ENCODE data around the gene GPR132. TPM values are rescaled to one million over a fixed set of nuclear protein-coding genes. Genes with fewer than 3 reads are reported as not detected.
A peak's percentile ranks its signal among the peaks of the same experiment; 100 is the strongest.

The GPR132 gene
- total RNA-seq, 6 experiments from 2014 or later: 0.05 to 0.14 TPM; not detected in 4

DNA sequence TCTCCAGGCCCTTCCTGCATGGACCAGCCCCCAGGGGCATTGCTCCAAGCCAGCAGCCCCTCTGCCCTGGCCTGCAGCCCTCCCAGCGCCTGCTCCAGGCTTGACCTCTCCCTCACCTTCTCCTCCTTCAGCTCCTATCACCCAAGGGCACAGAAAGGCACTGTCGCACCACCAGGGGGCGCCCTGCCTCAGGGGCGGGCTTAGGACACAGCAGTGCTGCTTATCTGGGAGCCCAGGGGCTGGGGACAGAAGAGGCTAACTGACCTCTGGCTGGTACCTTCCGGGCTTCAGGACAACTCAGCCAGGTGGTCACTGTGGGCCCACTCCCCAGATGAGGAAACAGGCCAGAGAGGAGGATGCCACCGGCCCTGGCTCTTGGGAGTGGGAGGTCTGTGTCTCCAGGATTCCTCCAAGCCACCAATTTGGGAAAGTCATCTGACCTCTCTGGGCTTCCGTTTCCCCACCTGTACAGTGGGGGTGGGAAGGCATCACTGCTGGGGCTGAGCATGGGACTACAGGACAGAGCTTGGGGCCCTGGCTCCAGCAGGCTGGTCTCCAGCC, 25.3 kb upstream of the GPR132 start:
- no peaks in the 10 kb centered on the region for H3K36me3 Mint-ChIP-seq (ENCODE audit: low read depth)
- H3K9me3 Mint-ChIP-seq: no peaks in the 10 kb centered on the region
- H3K27me3 Mint-ChIP-seq (ENCODE audit: insufficient read depth): 0 out of 2 replicates have a peak, but pooled peaks cover 2% of the 10 kb centered on the region
- H3K27ac Mint-ChIP-seq: peak overlapping the region; percentile 61
- TF ChIP-seq CTCF (IDR thresholded peaks at IDR 0.05): peak; percentile 100
- H3K4me1 Mint-ChIP-seq (ENCODE audit: low read depth): peaks cover 37% of the 10 kb centered on the region
- no peak overlapping the region for H3K4me3 Mint-ChIP-seq
- peak; percentile 67 for DNase-seq

GRCh38 chr14:105089746-105090492, 24.7 kb upstream of the GPR132 start:
- Mint-ChIP-seq H3K27ac (peak overlapping the region; percentile 61), H3K9me3 (no peaks in the 10 kb centered on the region), H3K27me3 (ENCODE audit: insufficient read depth) (0 out of 2 replicates have a peak, but pooled peaks cover 2% of the 10 kb centered on the region), H3K4me3 (no peak overlapping the region), H3K36me3 (ENCODE audit: low read depth) (no peaks in the 10 kb centered on the region), H3K4me1 (ENCODE audit: low read depth) (peaks cover 37% of the 10 kb centered on the region)
- DNase-seq: no peak
- 0 out of 2 replicates have a peak, but pooled peaks have one; percentile 4 for TF ChIP-seq CTCF (IDR thresholded peaks at IDR 0.05)

GRCh38 chr14:105088812-105089745, 23.8 kb upstream of the GPR132 start:
- Mint-ChIP-seq H3K4me1 (ENCODE audit: low read depth) (peaks cover 32% of the 10 kb centered on the region), H3K9me3 (no peaks in the 10 kb centered on the region), H3K27ac (peak overlapping the region; percentile 91), H3K36me3 (ENCODE audit: low read depth) (peaks cover 2% of the 10 kb centered on the region; the same call in 1 of the 2 replicates), H3K4me3 (peak overlapping the region; percentile 53), H3K27me3 (ENCODE audit: insufficient read depth) (peaks cover 5% of the 10 kb centered on the region; the same call in 1 of the 2 replicates)
- TF ChIP-seq CTCF (IDR thresholded peaks at IDR 0.05): no peak
- DNase-seq: no peak

GRCh38 chr14:105087963-105088811, 23.0 kb upstream of the GPR132 start:
- H3K4me3 Mint-ChIP-seq: peak overlapping the region; percentile 87
- no peaks in the 10 kb centered on the region for H3K9me3 Mint-ChIP-seq
- no peak for TF ChIP-seq CTCF (IDR thresholded peaks at IDR 0.05)
- H3K36me3 Mint-ChIP-seq (ENCODE audit: low read depth): peaks cover 5% of the 10 kb centered on the region; the same call in 1 of the 2 replicates
- DNase-seq: peak; percentile 66
- peaks cover 7% of the 10 kb centered on the region; the same call in 1 of the 2 replicates for H3K27me3 Mint-ChIP-seq (ENCODE audit: insufficient read depth)
- H3K4me1 Mint-ChIP-seq (ENCODE audit: low read depth): peaks cover 31% of the 10 kb centered on the region
- peak overlapping the region; percentile 94 for H3K27ac Mint-ChIP-seq

All from HFFc6 (cell line).